GM12801 (cell line): ENCODE results near the gene TNFAIP8L1.

Experiments
- TF ChIP-seq, protein P1 (sequence below): IDR thresholded peaks from one replicate; pipeline ENCODE4 v1.5.1; 2011; ENCODE audit warnings: control low read depth; ENCODE audit not compliant: insufficient read length; ENCODE audit errors: extremely low read depth

Gene TNFAIP8L1

DNA sequence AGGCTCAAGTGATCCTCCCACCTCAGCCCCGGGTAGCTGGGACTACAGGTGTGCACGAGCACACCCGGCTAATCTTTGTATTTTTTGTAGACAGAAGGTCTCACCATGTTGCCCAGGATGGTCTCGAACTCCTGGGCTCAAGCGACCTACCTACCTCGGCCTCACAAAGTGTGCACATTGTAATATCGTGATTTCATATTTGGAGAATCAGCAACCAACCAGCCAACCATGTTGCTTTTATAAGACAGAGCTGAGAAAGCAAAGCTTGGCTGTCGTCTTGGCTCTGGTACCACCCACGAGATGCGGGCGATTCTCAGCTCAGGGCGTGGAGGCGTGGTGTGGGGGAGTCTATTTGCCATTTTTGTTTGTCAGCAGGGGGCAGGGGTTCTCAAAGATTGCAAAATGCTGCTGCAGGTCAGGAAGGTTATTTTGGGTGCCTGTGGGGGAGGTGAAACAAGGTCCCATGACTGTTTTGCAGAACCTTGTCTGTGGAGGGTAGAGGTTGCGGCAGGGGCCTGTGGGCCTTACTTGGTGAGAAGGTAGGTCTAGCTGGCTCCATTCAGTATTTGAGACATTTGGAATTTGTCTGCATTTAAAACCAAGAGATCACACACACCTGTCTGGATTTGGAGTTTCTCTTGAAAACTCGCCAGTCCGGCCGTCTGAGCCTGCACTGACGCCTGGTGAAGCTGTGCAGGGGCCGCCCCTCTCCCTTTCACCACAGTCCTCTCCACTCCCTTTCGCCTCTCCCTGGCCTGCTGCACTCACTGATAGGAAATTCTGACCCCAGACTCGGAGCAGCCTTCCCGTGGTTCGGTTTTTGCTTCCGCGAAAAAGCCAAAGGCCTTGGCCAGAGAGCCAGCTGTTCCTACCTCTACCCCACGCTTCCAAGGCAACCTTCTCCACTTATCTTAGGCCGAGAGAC lies 15.4 kb downstream of the TNFAIP8L1 start:
- TF ChIP-seq, protein P1, sequence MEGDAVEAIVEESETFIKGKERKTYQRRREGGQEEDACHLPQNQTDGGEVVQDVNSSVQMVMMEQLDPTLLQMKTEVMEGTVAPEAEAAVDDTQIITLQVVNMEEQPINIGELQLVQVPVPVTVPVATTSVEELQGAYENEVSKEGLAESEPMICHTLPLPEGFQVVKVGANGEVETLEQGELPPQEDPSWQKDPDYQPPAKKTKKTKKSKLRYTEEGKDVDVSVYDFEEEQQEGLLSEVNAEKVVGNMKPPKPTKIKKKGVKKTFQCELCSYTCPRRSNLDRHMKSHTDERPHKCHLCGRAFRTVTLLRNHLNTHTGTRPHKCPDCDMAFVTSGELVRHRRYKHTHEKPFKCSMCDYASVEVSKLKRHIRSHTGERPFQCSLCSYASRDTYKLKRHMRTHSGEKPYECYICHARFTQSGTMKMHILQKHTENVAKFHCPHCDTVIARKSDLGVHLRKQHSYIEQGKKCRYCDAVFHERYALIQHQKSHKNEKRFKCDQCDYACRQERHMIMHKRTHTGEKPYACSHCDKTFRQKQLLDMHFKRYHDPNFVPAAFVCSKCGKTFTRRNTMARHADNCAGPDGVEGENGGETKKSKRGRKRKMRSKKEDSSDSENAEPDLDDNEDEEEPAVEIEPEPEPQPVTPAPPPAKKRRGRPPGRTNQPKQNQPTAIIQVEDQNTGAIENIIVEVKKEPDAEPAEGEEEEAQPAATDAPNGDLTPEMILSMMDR = no peak

DNA sequence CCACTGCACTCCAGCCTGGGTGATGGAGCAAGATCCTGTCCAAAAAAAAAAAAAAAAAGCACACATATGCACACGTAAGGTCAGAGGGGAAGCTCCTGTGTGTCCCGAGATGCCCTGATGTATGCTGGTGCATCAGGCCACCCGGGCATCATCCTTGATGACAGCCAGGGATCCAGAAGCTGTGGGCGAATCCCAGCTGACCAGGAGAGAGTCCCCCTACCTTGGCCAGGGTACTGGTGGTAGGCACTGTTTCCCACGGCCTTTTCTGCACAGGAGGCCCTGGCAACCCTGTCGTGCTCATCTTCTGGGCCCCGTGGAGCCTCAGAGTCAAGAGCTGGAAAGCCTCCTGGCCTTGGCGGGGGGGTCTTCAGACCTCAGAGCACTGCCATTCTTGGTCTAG lies 16.8 kb downstream of the TNFAIP8L1 start:
- TF ChIP-seq, protein P1 = no peak

DNA sequence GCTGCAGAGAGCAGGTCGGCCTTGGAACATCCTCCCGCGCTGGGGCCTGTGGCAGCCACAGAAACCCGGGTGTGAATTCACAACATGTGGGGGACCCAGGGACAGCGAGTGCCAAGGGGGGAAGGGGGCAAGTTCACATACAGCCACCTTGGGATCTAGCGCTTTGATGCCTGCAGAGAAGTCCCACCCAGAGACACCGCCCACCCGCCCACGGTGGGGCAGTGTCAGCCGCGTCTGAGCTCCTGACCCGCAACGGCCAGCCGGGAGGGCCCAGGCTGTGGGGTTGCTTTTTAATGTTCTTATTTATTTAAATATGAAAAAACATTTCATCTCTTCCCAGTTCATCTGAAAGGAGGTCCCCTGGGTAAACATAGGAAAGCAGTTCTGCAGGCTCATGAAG lies 17.9 kb downstream of the TNFAIP8L1 start:
- TF ChIP-seq, protein P1 = no peak

DNA sequence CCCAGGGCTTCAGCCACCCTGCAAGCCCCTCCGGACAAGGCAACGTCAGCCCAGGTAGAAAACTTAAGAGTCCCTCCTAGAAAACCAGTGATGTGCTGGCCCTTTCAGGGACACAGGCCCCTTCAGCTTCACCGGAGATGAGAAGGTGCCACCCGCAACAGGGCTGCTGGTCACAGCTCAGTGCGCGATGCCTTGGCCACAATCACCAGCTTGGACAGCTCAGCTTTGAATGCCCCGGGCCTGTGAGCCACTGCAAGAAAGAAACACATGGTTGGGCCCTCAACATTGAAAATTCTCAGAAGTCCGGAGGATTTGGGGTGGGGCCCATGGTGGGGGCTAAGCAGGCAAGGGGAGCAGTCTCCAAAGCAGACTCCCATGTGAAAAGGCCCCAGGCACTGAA lies 18.5 kb downstream of the TNFAIP8L1 start:
- TF ChIP-seq, protein P1 = no peak

DNA sequence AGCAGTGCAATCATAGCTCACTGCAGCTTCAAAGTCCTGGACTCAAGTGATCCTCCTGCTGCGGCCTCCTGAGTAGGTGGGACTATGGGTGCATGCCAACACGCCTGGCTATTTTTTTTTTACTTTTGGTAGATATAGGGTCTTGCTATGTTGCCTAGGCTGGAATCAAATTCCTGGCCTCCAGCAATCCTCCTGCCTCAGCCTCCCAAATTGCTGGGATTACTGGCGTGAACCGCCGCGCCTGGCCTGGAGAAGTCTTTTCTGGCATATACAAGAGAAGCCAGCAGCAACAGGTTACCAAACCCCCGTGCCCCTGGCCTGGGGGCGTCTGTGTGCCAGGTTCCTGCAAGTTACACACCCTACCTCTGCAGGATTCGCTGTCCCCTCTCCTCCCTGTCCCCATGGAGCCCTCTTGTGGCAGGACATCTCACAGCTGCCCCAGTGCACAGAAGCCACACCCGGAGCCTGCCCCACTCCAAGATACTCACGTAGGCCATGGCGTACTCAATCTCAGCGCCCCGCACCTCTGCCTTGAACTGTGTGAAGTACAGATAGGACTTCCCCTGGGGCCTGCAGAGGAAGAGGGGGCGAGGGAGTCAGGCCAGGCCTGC lies 21.0 kb downstream of the TNFAIP8L1 start:
- TF ChIP-seq, protein P1 = no peak

DNA sequence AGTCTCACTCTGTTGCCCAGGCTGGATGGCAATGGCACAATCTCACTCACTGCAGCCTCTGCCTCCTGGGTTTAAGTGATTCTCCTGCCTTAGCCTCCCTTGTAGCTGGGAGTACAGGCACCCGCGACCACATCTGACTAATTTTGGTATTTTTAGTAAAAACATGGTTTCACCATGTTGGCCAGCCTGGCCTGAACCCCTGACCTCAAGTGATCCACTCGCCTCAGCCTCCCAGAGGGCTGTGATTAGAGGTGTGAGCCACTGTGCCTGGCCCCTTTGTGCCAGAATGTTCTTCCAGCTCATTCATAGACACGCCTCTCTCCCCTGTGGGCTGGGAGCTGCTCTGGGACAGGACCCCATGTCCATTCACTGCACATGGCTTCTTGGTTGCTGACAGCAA lies 21.7 kb downstream of the TNFAIP8L1 start:
- TF ChIP-seq, protein P1 = no peak

DNA sequence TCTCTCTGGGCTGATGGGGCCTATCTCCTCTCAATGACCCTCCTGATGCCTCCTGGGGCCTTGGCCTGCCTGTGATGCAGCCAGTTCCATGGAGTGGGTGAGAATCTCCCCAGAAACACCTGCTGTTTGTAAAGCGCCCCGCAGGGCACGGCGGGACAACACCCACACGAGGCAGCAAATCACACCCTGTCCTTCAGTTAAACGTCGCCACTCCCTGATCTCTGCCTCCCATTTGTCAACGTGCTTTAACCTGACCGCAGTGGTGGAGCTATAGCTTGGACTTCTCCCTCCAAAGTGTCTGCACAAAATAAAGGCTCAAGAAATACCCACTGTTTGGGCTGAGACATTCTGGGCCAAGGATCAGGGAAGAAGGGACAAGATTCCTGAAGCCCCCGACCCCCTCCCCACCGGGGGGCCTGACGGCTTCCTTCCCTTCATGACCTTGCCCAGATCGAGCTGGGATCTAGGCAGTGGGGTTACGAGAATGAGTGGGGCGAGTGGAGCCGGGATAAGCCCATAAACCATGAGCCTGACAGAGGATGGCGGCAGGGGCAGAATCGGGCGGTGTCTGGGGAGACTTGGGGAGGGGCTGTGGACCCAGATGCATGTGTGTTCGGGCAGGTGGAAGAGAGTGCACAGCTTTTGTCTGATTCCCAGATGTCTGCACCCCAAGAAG lies 22.8 kb downstream of the TNFAIP8L1 start:
- TF ChIP-seq, protein P1 = no peak
